ENCODE data around the gene CCDC154. TPM values are rescaled to one million over a fixed set of nuclear protein-coding genes. Genes with fewer than 3 reads are reported as not detected.
"Not testable (repeated sequence)": the region's sequence is repeated elsewhere in the genome, so short reads cannot be mapped to it uniquely, and the experiment has no call there.

Gene CCDC154
- total RNA-seq, 6 experiments from 2014 or later, result 0.10 to 0.52 (median 0.31) TPM; not detected in 3

DNA sequence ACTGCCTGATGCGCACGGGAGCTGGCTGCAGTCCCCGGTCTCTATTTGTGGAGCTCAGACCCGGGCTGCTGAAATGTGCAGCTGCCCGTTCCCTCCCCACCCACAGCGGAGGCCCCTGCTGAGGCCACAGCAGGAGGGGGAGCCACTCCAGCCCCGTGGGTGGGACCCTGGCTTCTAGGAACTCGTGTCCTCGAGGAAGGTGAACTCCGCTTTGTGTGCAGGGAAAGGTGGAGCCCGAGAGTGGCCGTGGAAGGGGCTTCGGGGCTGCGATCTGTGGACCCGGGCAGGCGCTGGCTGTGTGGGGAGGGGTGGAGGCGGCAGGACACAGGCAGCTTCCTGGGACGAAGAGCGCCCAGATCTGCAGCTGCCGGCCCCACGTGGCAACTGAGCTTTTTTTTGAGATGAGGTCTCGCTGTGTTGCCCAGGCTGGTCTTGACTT lies 2.9 kb downstream of the CCDC154 start:
- H3K4me1 Mint-ChIP-seq (ENCODE audit: low read depth), result no peaks in the 10 kb centered on the region
- H3K36me3 Mint-ChIP-seq (ENCODE audit: low read depth), result no peaks in the 10 kb centered on the region
- no peak for DNase-seq
- H3K9me3 Mint-ChIP-seq, result no peaks in the 10 kb centered on the region
- H3K27me3 Mint-ChIP-seq (ENCODE audit: insufficient read depth), result no peaks in the 10 kb centered on the region
- H3K27ac Mint-ChIP-seq, result no peak overlapping the region
- TF ChIP-seq, protein P1, sequence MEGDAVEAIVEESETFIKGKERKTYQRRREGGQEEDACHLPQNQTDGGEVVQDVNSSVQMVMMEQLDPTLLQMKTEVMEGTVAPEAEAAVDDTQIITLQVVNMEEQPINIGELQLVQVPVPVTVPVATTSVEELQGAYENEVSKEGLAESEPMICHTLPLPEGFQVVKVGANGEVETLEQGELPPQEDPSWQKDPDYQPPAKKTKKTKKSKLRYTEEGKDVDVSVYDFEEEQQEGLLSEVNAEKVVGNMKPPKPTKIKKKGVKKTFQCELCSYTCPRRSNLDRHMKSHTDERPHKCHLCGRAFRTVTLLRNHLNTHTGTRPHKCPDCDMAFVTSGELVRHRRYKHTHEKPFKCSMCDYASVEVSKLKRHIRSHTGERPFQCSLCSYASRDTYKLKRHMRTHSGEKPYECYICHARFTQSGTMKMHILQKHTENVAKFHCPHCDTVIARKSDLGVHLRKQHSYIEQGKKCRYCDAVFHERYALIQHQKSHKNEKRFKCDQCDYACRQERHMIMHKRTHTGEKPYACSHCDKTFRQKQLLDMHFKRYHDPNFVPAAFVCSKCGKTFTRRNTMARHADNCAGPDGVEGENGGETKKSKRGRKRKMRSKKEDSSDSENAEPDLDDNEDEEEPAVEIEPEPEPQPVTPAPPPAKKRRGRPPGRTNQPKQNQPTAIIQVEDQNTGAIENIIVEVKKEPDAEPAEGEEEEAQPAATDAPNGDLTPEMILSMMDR (IDR thresholded peaks at IDR 0.05), result no peak
- no peak overlapping the region for H3K4me3 Mint-ChIP-seq

DNA sequence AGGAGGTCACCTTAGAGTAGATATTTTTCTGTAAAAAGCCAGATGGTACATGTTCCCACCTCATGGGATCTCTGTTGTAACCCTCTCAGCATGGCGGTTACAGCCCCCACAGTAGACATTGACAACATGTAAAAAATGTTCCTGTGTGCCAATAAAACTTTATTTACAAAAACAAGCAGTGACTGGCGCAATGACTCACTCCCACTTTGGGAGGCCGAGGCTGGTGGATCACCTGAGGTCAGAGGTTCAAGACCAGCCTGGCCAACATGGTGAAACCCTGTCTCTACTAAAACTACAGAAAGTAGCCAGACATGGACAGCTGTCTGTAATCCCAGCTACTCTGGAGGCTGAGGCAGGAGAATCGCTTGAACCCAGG lies 4.7 kb downstream of the CCDC154 start:
- H3K4me3 Mint-ChIP-seq; H3K9me3 Mint-ChIP-seq; DNase-seq; H3K27ac Mint-ChIP-seq; H3K36me3 Mint-ChIP-seq (ENCODE audit: low read depth); H3K4me1 Mint-ChIP-seq (ENCODE audit: low read depth); H3K27me3 Mint-ChIP-seq (ENCODE audit: insufficient read depth): not testable (repeated sequence)

GRCh38 chr16:1439058-1439698 lies 5.2 kb downstream of the CCDC154 start:
- H3K27me3 Mint-ChIP-seq (ENCODE audit: insufficient read depth), result no peaks in the 10 kb centered on the region
- DNase-seq, result no peak
- TF ChIP-seq, protein P1 (IDR thresholded peaks at IDR 0.05), result no peak
- H3K4me3 Mint-ChIP-seq, result no peak overlapping the region
- no peaks in the 10 kb centered on the region for H3K36me3 Mint-ChIP-seq (ENCODE audit: low read depth)
- no peaks in the 10 kb centered on the region for H3K9me3 Mint-ChIP-seq
- H3K27ac Mint-ChIP-seq, result no peak overlapping the region
- no peaks in the 10 kb centered on the region for H3K4me1 Mint-ChIP-seq (ENCODE audit: low read depth)

DNA sequence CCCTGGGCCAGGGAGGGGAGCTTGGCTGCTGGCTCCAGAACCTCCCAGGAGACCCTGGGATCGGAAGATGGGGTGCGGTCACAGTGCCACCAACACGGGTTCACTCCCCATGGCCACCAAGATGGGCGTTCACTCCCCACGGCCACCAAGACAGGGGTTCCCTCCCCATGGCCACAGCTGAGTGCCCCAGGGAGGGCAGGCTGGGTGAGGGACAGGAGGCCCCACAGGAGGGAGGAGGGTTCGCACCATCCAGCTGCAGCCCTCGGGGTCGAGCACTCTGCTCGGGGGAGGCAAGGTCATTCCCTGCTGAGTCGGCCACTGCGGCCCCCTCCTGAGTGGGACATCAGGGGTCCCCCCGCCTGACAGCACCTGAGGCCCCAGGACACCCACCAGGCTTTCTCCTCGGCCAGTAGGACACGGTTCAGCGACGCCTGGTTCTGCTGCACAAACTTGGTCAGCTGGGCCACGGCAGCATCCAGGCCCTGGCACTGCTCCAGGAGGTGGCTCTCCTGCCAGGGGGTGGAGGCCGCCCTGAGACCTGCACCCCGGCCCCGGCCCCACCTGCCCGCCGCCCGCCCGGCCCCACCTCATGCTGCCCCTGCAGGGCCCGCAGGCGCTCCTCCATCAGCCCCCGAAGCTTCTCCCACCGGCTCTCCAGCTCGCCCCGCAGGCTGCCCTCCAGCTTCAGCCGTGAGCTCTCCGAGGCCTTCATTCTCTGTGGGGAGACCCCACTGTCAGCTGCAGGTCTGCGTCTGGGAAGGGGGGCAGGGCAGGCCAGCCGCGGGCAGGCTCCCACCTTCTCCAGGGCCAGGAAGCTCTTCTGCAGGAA lies 5.9 kb downstream of the CCDC154 start:
- H3K9me3 Mint-ChIP-seq, result no peaks in the 10 kb centered on the region
- TF ChIP-seq, protein P1 (IDR thresholded peaks at IDR 0.05), result no peak
- no peak overlapping the region for H3K27ac Mint-ChIP-seq
- H3K36me3 Mint-ChIP-seq (ENCODE audit: low read depth), result no peaks in the 10 kb centered on the region
- H3K4me1 Mint-ChIP-seq (ENCODE audit: low read depth), result no peaks in the 10 kb centered on the region
- no peak overlapping the region for H3K4me3 Mint-ChIP-seq
- H3K27me3 Mint-ChIP-seq (ENCODE audit: insufficient read depth), result no peaks in the 10 kb centered on the region
- DNase-seq, result no peak

- TF ChIP-seq, protein P1 (IDR thresholded peaks at IDR 0.05), result no peak
- Mint-ChIP-seq H3K27ac (no peak overlapping the region), H3K4me3 (no peak overlapping the region), H3K9me3 (no peaks in the 10 kb centered on the region), H3K4me1 (ENCODE audit: low read depth) (no peaks in the 10 kb centered on the region), H3K27me3 (ENCODE audit: insufficient read depth) (no peaks in the 10 kb centered on the region), H3K36me3 (ENCODE audit: low read depth) (no peaks in the 10 kb centered on the region)
- DNase-seq, result no peak
Measured at GRCh38 chr16:1437606-1438005, 6.8 kb downstream of the CCDC154 start.

DNA sequence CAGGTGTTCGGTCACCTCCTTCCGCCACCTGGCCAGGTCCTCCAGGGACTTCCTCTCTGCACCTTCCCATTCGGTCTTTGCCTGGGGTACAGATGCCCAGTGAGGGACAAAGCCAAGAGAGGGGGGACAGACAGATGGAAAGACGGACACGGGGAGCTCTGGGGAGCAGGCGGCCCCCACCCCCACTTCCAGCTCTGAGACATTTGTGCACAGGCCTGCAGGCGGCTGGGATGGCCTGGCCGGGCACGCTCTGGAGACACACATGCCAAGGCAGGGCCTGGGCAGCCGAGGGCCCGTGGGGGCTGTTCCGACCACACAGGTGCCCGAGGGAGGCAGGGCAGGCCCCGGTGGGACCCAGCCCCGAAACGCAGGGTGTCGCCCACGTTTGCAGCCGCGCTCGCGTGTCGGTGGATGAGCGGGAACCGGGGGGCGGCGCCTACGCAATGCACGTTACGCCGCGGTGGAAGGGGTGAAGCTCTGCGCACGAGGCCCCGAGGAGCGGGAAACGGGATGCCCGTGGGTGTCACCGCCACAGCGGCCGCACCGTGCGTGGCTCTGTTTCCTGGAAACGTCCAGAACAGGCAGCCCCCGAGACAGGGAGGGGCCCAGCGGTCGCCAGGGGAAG lies 7.5 kb downstream of the CCDC154 start:
- H3K9me3 Mint-ChIP-seq, result no peaks in the 10 kb centered on the region
- no peak overlapping the region for H3K4me3 Mint-ChIP-seq
- H3K4me1 Mint-ChIP-seq (ENCODE audit: low read depth), result no peaks in the 10 kb centered on the region
- no peaks in the 10 kb centered on the region for H3K36me3 Mint-ChIP-seq (ENCODE audit: low read depth)
- TF ChIP-seq, protein P1 (IDR thresholded peaks at IDR 0.05), result no peak
- H3K27me3 Mint-ChIP-seq (ENCODE audit: insufficient read depth), result no peaks in the 10 kb centered on the region
- no peak overlapping the region for H3K27ac Mint-ChIP-seq
- no peak for DNase-seq
